Measurements from ENCODE around the gene ITGB5.

DNA sequence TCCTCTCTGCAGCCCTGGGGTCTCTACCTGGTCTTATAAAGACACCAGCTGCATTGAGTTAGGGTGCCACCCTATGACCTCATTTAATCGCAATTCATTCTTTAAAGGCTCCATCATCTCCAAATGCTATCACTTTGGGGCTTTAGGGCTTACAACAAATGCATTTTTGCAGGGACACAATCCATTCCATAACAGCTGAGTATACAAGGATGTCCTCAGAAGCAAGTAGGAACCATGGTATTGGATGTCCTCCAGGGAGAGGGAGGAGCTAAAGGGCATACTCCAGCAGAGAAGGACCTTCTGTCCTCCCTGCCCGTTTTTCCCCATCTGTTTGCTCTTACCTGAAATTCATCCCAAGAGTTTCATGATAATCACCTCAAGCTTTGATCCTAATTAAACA, 126.6 kb downstream of the ITGB5 start:
- TF ChIP-seq CTCF (conservative IDR thresholded peaks at IDR 0.05 in 1 of 2, IDR thresholded peaks at IDR 0.05 in 1 of 2; ENCODE audit: low read depth in 1 of 2, low read length in 2 of 2) = no peak
- TF ChIP-seq EZH2 (IDR thresholded peaks at IDR 0.05; ENCODE audit: low read length, missing control alignments) = no peak

Measured in fibroblast of lung (primary cell).